DLD1 (cell line): ENCODE data around the gene PPT2.
"Not testable (repeated sequence)": the region's sequence is repeated elsewhere in the genome, so short reads cannot be mapped to it uniquely, and the experiment has no call there.

Experiments used
- in situ Hi-C: cut with HindIII; loops from 2 replicates; pipeline ENCODE4 v1.10.0; 2017; ENCODE audit warnings: low sequenced_read_pairs

PPT2 gene

GRCh38 chr6:32175711-32176475 lies 22.0 kb downstream of the PPT2 start, which contains the start of gene AGPAT1:
TSS of gene AGPAT1 (minus strand) at chr6:32176084. CDS start at chr6:32171496, 4,588 bp downstream.
- in situ Hi-C loops, result no loop called here

GRCh38 chr6:32176476-32177182 lies 22.7 kb downstream of the PPT2 start:
- in situ Hi-C loops, result no loop called here

DNA sequence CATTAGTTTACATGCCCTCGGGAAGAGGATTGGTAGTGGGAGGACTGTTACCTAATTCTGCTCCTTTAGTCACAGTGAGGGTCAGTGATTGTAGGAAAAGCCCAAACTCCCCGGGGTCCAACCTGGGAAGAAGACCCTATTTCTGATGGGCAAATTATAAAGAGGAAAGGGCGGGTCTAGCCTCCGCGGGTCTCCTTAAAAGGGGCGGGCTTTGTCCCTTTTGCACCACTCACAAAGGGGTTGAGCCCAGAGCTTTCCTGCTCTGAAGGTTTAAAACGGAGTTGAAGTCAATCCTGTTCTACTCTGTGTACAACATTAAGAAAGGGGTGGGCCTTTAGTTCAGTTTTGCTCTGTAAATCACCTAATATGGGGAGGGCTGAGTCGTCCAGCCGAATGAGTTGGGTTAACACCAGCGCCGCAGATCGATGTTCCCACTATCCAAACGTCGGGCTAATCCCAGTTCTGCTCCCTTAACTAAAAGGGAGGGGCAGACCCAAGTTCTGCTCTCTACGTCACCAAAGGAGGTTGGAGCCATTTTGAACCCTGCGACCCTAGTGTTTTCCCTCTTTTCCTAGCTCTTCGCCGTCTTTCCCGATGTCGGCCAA lies 23.3 kb downstream of the PPT2 start:
- in situ Hi-C loops, result no loop called here

DNA sequence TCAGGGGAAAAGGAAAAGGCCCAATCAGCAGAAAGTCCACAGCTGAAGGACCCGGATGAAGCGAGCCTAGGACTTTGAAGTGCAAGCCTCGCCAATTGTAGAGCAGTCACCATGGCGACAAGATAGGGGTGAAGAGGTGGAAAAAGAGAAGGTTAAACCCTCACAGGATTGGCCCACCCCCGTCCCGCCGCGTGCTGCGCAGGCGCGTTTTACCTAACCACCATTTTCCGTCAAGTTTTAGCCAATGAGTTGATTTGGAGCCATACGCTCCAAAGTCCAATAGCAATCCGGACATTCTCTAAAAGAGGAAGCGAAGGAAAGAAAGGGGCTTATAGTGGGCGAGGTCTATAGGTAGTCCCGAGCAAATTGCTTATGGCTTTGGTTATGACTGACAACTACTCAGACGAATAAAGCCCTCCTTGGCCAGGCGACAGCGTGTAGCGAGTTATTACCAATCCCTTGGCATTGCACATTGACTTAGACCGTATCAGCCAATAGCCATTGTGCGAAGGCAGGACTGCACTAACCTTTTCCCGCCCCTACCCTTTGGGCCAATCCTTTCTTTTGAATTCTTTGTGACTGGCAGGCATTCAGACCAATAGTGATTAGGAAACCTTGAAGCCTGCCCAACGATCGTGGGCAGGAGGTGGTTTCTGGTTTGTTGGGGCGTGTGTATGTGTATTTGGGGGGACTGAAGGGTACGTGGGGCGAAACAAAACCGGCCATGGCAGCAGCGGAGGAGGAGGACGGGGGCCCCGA lies 24.0 kb downstream of the PPT2 start, which contains the start of gene RNF5:
Gene RNF5, plus strand, starts transcription at position 618 of the 759 bp plus-strand sequence. Its CDS starts 107 bp downstream, at position 725.
- in situ Hi-C loops, result no loop called here

GRCh38 chr6:32178547-32179440 lies 24.9 kb downstream of the PPT2 start:
- in situ Hi-C loops, result no loop called here

DNA sequence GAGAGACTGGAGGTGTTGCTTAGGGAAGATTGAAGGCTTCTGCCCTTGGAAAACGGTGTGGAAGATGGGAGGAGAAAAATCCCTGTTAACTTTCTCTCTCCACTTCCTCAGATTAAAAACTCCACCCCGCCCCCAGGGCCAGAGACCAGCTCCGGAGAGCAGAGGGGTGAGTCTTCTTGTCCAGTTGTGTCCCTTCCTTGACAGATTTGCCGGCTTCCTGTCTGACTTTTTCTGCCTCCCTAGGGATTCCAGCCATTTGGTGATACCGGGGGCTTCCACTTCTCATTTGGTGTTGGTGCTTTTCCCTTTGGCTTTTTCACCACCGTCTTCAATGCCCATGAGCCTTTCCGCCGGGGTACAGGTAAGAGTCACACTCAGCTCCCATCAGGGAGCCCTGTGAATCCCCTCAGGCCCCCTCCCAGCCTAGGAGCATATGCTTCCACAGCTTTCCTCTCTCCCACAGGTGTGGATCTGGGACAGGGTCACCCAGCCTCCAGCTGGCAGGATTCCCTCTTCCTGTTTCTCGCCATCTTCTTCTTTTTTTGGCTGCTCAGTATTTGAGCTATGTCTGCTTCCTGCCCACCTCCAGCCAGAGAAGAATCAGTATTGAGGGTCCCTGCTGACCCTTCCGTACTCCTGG lies 25.9 kb downstream of the PPT2 start:
- in situ Hi-C loops, result no loop called here

DNA sequence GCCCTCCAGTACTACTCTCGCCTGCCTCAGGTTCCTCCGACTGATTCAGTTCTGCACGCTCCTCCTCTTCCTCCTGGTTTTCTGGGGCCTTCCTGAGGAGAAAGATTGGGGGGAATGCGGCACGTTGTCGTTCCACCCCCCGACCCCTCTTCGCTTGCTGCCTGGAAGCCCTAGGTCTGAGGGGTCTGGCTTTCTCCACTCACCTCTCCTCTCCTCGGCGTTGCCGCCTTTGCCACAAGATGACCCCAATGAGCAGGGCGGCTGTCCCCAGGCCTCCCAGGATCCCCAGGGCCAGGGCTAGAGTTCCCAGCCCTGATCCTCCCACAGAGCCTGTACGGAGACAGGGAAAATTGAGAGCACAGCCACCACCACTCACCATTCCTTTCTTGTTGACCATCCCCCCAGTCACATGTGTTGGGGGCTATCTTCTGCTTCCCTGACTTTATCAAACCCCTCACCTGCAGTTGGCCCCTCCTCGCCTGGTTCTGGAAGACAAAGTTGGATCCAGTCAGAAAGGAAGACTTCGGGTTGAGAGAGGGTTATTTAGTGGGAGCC lies 27.3 kb downstream of the PPT2 start:
- in situ Hi-C loops, result no loop called here

GRCh38 chr6:32181915-32182529 lies 28.1 kb downstream of the PPT2 start:
- in situ Hi-C loops, result no loop called here

GRCh38 chr6:32182555-32182981 lies 28.6 kb downstream of the PPT2 start:
- in situ Hi-C loops, result no loop called here

- in situ Hi-C loops, result no loop called here
Observed at GRCh38 chr6:32183030-32183429, 29.1 kb downstream of the PPT2 start.

DNA sequence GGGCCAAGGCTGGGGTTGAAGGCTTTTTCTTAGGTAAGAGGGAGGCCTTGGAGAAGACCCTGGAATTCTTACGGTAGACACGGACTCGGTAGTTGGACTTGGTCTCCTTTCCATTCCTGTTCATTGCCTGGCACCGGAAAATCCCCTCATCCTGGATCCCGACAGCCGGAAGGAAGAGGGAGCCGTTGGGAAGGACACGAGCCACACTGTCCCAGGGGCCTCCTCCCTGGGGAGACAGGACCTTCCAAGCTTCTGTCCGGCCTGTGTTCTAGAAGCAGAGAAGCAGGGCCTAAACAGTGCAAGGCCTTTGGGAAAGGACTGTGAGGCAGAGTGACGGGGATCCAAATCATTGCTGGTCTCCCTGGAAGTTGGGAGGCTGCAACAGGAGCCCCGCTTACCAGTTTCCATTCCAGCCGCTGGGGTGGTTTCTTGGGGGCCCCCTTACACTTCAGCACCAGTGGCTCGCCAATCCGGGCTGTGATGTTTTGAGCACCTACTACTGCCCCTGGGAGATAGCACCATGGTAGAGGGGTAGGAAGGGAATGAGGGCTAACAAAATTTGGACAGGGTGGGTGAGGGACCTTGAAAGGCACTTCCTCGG lies 29.6 kb downstream of the PPT2 start:
- in situ Hi-C loops, result no loop called here

- in situ Hi-C loops, result no loop called here
Observed at GRCh38 chr6:32184084-32184640, 30.2 kb downstream of the PPT2 start, which contains the start of gene AGER. TSS of gene AGER (minus strand) at chr6:32184253. CDS start at chr6:32184222, 31 bp downstream.

DNA sequence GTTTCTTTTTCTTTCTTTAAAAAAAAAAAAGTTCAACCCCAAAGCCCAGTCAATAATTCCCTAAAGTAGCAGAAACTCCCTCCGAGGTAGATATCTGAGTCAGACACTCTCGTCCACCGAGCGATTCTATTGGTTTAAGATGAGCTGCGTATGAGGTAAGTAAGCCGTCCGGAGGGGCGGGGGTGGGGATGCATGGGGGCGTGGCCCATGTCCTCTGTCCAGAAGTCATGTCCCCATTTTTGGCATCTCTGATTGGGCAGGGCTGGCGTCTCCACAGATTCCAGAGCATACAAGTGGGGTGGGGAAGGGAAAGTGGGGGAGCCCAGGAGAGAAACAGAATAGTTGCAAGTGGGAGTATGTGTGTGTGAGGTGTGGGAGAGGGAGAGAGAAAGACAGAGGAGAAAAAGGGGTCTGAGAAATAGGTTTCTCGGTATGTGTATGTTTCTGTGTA lies 31.8 kb downstream of the PPT2 start:
- in situ Hi-C loops, result not testable (repeated sequence)

GRCh38 chr6:32186151-32186840 lies 32.4 kb downstream of the PPT2 start:
- in situ Hi-C loops, result not testable (repeated sequence)

- in situ Hi-C loops, result no loop called here
Observed at GRCh38 chr6:32187009-32187709, 33.2 kb downstream of the PPT2 start.

GRCh38 chr6:32187725-32188380 lies 33.9 kb downstream of the PPT2 start:
- in situ Hi-C loops, result not testable (repeated sequence)
